ENCODE results near the gene SPAAR. TPM values are rescaled to one million over a fixed set of nuclear protein-coding genes. Genes with fewer than 3 reads are reported as not detected.
A peak's percentile ranks its signal among the peaks of the same experiment; 100 is the strongest.

Gene SPAAR
- total RNA-seq, 1 donor from 2014 or later = 0.56 TPM

DNA sequence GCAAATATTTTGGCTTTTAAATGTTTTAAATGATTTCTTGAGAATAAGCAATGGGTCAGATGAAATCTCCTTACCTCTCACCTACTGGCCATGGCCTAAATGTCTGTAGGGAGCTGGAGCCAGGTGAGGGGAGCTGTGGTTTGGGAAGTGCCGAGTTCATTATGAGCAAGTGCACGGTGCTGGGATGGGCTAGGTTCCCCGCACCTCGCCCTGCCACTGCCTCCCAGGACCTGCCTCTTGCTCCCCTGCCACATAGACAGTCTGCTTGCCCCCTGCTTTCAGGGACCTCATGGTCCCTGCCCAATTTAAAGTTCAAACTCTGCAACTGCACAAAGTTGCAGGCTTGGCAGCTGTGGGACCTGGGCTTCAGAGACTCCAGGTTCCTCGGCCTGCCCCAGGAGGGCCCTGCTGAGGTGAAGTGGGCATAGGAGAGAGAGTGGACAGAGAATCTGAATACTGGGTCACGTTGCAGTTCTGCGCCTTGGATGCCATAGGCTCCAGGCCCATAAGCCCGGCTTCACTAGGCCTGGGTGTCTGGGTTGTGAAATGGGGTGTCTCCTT, 44.5 kb upstream of the SPAAR start:
- Mint-ChIP-seq H3K36me3 (ENCODE audit: unreplicated experiment) (no peaks in the 10 kb centered on the region), H3K9me3 (ENCODE audit: unreplicated experiment) (no peaks in the 10 kb centered on the region), H3K27me3 (ENCODE audit: unreplicated experiment) (peaks cover 37% of the 10 kb centered on the region), H3K4me3 (ENCODE audit: unreplicated experiment) (no peak overlapping the region), H3K4me1 (ENCODE audit: unreplicated experiment) (no peaks in the 10 kb centered on the region), H3K27ac (ENCODE audit: unreplicated experiment) (no peak overlapping the region)
- TF ChIP-seq, protein P1, sequence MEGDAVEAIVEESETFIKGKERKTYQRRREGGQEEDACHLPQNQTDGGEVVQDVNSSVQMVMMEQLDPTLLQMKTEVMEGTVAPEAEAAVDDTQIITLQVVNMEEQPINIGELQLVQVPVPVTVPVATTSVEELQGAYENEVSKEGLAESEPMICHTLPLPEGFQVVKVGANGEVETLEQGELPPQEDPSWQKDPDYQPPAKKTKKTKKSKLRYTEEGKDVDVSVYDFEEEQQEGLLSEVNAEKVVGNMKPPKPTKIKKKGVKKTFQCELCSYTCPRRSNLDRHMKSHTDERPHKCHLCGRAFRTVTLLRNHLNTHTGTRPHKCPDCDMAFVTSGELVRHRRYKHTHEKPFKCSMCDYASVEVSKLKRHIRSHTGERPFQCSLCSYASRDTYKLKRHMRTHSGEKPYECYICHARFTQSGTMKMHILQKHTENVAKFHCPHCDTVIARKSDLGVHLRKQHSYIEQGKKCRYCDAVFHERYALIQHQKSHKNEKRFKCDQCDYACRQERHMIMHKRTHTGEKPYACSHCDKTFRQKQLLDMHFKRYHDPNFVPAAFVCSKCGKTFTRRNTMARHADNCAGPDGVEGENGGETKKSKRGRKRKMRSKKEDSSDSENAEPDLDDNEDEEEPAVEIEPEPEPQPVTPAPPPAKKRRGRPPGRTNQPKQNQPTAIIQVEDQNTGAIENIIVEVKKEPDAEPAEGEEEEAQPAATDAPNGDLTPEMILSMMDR (IDR thresholded peaks at IDR 0.05) = no peak
- DNase-seq (ENCODE audit: extremely low spot score, unreplicated experiment) = peak; percentile 73

DNA sequence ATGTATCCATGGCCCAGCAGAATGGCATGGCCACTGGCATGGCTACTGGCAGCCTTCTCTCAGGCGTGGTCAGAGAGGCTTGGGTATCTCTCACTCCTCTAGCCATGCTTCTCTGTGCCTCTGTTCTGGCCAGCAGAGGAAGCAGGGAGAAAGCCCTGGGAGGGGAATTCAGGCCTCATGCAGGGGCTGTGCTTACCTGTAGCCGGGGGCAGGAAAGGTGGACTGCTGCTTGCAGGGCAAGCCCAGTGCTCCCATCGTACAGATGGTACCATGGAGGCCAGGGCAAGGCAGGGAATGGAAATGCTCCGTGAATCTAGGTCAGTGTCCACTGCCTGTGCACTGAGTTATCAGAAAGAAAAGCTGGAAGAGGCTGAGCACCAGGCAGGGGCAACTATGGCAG, 41.8 kb upstream of the SPAAR start:
- peaks cover 13% of the 10 kb centered on the region for H3K27me3 Mint-ChIP-seq (ENCODE audit: unreplicated experiment)
- H3K9me3 Mint-ChIP-seq (ENCODE audit: unreplicated experiment) = no peaks in the 10 kb centered on the region

DNA sequence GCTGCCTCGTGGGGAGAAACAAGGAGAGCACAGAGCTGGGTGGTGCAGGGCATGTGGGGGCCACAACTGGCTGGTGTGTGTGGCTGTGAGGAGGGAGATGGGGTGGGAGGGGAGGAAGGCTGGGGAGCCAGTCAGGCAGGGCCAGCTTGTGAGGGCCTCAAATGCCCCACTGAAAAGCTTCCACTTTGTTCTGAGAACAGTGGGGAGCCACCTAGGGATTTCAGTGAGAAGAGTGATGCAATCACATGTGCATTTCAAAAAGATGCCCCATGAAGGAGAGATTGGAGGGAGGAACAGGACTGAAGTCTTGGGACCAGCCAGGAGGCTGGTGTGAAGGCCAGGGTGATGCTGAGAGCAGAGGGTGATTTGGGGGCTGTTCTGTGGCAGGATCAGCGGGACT, 40.4 kb upstream of the SPAAR start:
- Mint-ChIP-seq H3K9me3 (ENCODE audit: unreplicated experiment) (no peaks in the 10 kb centered on the region), H3K27me3 (ENCODE audit: unreplicated experiment) (peaks cover 2% of the 10 kb centered on the region), H3K4me3 (ENCODE audit: unreplicated experiment) (no peak overlapping the region), H3K27ac (ENCODE audit: unreplicated experiment) (no peak overlapping the region), H3K4me1 (ENCODE audit: unreplicated experiment) (no peaks in the 10 kb centered on the region), H3K36me3 (ENCODE audit: unreplicated experiment) (no peaks in the 10 kb centered on the region)
- TF ChIP-seq, protein P1 (IDR thresholded peaks at IDR 0.05) = no peak
- DNase-seq (ENCODE audit: extremely low spot score, unreplicated experiment) = no peak

More for the DNA sequence above, 41.8 kb upstream of the SPAAR start:
- H3K4me1 Mint-ChIP-seq (ENCODE audit: unreplicated experiment) = no peaks in the 10 kb centered on the region
- H3K27ac Mint-ChIP-seq (ENCODE audit: unreplicated experiment) = no peak overlapping the region
- H3K36me3 Mint-ChIP-seq (ENCODE audit: unreplicated experiment) = no peaks in the 10 kb centered on the region
- no peak overlapping the region for H3K4me3 Mint-ChIP-seq (ENCODE audit: unreplicated experiment)
- TF ChIP-seq, protein P1 (IDR thresholded peaks at IDR 0.05) = no peak
- DNase-seq (ENCODE audit: extremely low spot score, unreplicated experiment) = peak; percentile 57

DNA sequence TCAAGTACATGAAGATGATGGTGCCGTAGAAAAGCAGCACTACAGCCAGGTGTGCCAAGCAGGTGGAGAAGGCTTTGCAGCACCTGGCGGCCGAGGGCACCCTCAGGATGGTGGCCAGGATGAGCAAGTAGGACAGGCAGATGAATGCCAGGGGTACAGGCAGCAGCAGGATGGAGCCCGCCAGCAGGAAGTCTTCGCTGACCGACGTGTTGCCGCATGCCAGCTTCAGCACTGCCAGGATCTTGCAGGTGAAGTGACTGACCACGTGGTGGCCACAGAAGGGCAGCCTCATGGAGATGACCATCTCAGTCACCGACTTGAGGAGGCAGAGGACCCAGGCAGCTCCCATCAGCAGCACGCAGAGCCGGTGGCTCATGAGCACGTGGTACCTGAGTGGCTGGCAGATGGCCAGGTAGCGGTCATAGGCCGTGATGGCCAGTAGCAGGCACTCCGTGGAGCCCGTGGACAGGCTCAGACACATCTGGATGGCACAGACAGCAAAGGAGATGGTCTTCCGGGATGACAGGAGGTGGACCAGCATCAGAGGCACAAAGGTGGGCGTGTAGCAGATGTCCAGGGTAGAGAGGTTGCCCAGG, 39.6 kb upstream of the SPAAR start:
- H3K4me3 Mint-ChIP-seq (ENCODE audit: unreplicated experiment) = no peak overlapping the region
- no peak overlapping the region for H3K27ac Mint-ChIP-seq (ENCODE audit: unreplicated experiment)
- peak; percentile 73 for DNase-seq (ENCODE audit: extremely low spot score, unreplicated experiment)
- peaks cover under 1% of the 10 kb centered on the region for H3K9me3 Mint-ChIP-seq (ENCODE audit: unreplicated experiment)
- H3K36me3 Mint-ChIP-seq (ENCODE audit: unreplicated experiment) = no peaks in the 10 kb centered on the region
- no peaks in the 10 kb centered on the region for H3K4me1 Mint-ChIP-seq (ENCODE audit: unreplicated experiment)
- TF ChIP-seq, protein P1 (IDR thresholded peaks at IDR 0.05) = no peak
- H3K27me3 Mint-ChIP-seq (ENCODE audit: unreplicated experiment) = peaks cover 3% of the 10 kb centered on the region

DNA sequence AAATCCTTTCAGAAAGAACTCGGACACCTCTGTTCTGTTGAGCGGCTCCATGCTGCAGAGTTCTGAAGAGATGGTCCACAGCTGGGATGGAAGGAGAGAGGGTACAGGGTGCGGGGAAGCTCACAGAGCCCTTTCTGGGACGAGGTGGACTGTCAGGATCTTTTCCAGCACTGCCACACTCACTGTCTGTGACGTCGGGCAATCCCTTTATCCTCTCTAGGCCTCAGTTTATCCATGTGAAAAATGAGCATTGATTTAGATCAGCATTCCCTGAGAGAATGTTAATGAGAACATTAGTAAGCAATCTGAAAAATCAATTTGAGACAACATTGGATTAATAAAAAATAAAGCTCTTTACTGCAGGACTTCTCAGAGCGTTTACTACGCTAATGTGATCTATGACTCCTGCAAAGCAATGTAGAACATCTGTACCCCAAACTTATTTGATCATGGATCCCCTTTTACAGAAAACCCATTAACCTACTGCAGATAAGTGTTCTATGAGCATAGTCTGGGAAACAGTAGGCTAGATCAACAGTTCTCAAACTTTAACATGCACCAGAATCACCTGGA, 38.9 kb upstream of the SPAAR start, which contains the start of gene OR13J1:
OR13J1 (minus strand) TSS at position 51 of the 573 bp plus-strand sequence; CDS start at position 51, 0 bp downstream.
- Mint-ChIP-seq H3K4me3 (ENCODE audit: unreplicated experiment) (no peak within 1 kb of the TSS), H3K4me1 (ENCODE audit: unreplicated experiment) (no peaks in the 10 kb centered on the region), H3K9me3 (ENCODE audit: unreplicated experiment) (peaks cover 5% of the 10 kb centered on the region), H3K27ac (ENCODE audit: unreplicated experiment) (no peak within 1 kb of the TSS), H3K27me3 (ENCODE audit: unreplicated experiment) (peaks cover 8% of the 10 kb centered on the region), H3K36me3 (ENCODE audit: unreplicated experiment) (no peaks in the 10 kb centered on the region)
- no peak for DNase-seq (ENCODE audit: extremely low spot score, unreplicated experiment)
- TF ChIP-seq, protein P1 (IDR thresholded peaks at IDR 0.05) = no peak

Data from osteocyte (in vitro differentiated cells).